Large intestine (tissue), 3 donors: ENCODE measurements around the gene CSNK1D. TPM values are rescaled to one million over a fixed set of nuclear protein-coding genes. Genes with fewer than 3 reads are reported as not detected.

Source experiments
- DNase-seq, 2 donors: peaks; one replicate each; pipeline versions ENCODE4 v3.0.0 to v3.0.0-alpha.2; 2013
- H3K27ac ChIP-seq: one replicate; pipeline ENCODE4 v1.5.1; 2013; ENCODE audit warnings: low read length
- H3K27me3 ChIP-seq: 2 replicates; pipeline ENCODE4 v1.6.1; 2013; ENCODE audit warnings: low read length; ENCODE audit not compliant: control insufficient read depth, insufficient read depth
- H3K36me3 ChIP-seq: 2 replicates; pipeline ENCODE4 v1.6.1; 2013; ENCODE audit warnings: low read length; ENCODE audit not compliant: control insufficient read depth, insufficient read depth
- H3K4me1 ChIP-seq: one replicate; pipeline ENCODE4 v1.6.1; 2013; ENCODE audit warnings: low read length; ENCODE audit not compliant: control insufficient read depth, insufficient read depth
- H3K4me3 ChIP-seq: one replicate; pipeline ENCODE4 v1.5.1; 2013; ENCODE audit warnings: low read length
- H3K9me3 ChIP-seq: one replicate; pipeline ENCODE4 v1.6.1; 2013; ENCODE audit warnings: mild to moderate bottlenecking, low read depth, low read length, moderate library complexity; ENCODE audit not compliant: control insufficient read depth
- WGBS: methylation state at CpG from one replicate; pipeline ENCODE4 v1.1.5; 2013; ENCODE audit warnings: low lambda C conversion rate; ENCODE audit not compliant: insufficient coverage; 5-methylcytosine and 5-hydroxymethylcytosine counted together
- polyA plus RNA-seq: library from polyadenylated mRNA; unstranded; fragments of 120-200 nt; gene quantifications from one replicate; pipeline ENCODE4 v1.2.1, GENCODE V29; 2013

Gene CSNK1D
- polyA plus RNA-seq, 1 donor, result 147 TPM

- Histone ChIP-seq H3K27me3 (no peaks in the 10 kb centered on the region), H3K9me3 (peaks cover 2% of the 10 kb centered on the region), H3K36me3 (peaks cover 80% of the 10 kb centered on the region), H3K4me3 (no peak overlapping the region), H3K27ac (no peak overlapping the region), H3K4me1 (peaks cover 32% of the 10 kb centered on the region)
- WGBS, result no CpG with 5 or more reads among the region's 29 CpGs
- DNase-seq, result no peak
Observed at GRCh38 chr17:82242977-82243647, 30.4 kb downstream of the CSNK1D start.

- H3K9me3 ChIP-seq, result peaks cover 2% of the 10 kb centered on the region
- H3K27ac ChIP-seq, result no peak overlapping the region
- no peak overlapping the region for H3K4me3 ChIP-seq
- no peaks in the 10 kb centered on the region for H3K27me3 ChIP-seq
- WGBS, result no CpG with 5 or more reads among the region's 24 CpGs
- peaks cover 32% of the 10 kb centered on the region for H3K4me1 ChIP-seq
- peaks cover 78% of the 10 kb centered on the region for H3K36me3 ChIP-seq
- no peak for DNase-seq
Observed at GRCh38 chr17:82242698-82242976, 30.9 kb downstream of the CSNK1D start.

DNA sequence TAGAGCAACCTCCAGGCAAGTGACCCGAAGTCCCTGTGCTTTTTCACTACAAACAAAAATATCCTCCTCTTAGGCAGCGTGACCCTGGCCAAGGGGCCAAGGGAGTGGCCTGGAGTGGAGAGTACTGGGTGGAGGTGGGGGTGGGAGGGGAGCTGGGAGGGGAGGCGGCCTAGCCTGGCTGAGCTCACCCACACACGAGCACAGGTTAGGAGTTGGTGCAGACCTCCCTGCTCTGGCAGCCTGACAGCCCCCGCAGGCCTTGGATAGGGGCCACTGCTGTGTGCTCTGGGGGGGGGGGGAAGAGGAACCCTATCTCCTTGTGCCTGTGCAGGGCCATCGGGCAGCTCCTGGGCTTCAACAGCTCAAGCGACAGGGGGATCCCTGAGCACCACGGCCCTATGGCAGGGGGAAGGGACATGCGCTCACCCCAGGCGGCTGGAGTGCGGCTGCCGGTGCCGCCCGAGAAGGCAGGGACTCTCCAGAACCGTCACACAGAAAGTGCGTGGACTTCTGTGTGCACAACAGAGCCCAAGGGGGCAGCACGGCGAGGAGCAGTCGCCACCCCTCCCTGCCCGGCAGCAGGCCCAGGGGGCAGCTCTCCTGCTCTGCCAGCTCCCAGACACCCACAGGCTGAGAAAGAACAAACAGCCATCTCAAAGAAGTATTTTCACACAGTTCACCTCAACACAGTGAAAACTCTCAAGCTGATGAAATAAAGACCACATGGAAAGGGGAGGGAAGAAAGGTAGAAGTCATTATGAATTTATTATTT is 31.4 kb downstream of the CSNK1D start:
- Histone ChIP-seq H3K27ac (no peak overlapping the region), H3K27me3 (no peaks in the 10 kb centered on the region), H3K9me3 (peaks cover 2% of the 10 kb centered on the region), H3K4me1 (peaks cover 32% of the 10 kb centered on the region), H3K4me3 (no peak overlapping the region), H3K36me3 (peaks cover 77% of the 10 kb centered on the region)
- no CpG with 5 or more reads among the region's 20 CpGs for WGBS
- DNase-seq, result no peak

DNA sequence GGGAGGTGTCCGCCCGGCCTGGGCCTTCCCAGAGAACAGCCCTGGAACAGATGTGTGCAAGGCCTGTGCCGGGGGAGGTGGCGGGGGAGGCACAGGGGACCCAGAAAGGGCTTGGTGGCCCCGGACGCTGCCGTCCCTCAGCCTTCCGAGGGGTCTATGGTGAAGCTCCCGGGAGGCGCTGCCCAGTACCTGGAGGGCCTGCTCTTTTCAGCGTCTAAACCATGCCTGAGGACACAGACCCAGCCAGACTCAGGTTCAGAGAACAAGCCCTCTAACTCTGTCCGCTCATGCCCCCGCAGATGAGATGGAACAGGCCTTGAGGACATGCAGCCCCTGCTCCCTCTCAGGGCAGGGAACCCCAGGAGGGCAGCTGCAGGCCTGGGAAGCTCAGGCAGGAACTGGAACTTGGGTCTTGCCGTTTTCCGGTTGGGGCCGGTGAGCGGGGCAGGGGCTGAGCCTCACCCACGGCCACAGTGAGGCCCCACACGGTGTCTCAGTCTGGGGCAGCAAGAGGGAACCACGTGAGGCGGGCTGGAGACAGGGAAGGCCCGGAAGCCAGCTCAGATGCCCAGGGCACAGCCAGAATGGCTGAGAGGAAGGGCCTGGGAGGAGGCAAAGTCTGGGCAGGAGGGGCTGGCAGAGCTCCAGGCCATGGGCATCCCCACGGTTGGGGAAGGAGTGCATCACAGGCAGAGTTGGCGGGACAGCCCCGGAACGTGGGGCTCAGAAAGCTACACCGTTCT is 32.1 kb downstream of the CSNK1D start:
- peaks cover 39% of the 10 kb centered on the region for H3K4me1 ChIP-seq
- no peaks in the 10 kb centered on the region for H3K27me3 ChIP-seq
- H3K36me3 ChIP-seq, result peaks cover 72% of the 10 kb centered on the region
- no peak overlapping the region for H3K27ac ChIP-seq
- peaks cover 6% of the 10 kb centered on the region for H3K9me3 ChIP-seq
- WGBS, result no CpG with 5 or more reads among the region's 27 CpGs
- no peak overlapping the region for H3K4me3 ChIP-seq
- no peak for DNase-seq

GRCh38 chr17:82240506-82241182 is 32.9 kb downstream of the CSNK1D start:
- Histone ChIP-seq H3K4me1 (peaks cover 46% of the 10 kb centered on the region), H3K27ac (no peak overlapping the region)
- DNase-seq, result no peak

DNA sequence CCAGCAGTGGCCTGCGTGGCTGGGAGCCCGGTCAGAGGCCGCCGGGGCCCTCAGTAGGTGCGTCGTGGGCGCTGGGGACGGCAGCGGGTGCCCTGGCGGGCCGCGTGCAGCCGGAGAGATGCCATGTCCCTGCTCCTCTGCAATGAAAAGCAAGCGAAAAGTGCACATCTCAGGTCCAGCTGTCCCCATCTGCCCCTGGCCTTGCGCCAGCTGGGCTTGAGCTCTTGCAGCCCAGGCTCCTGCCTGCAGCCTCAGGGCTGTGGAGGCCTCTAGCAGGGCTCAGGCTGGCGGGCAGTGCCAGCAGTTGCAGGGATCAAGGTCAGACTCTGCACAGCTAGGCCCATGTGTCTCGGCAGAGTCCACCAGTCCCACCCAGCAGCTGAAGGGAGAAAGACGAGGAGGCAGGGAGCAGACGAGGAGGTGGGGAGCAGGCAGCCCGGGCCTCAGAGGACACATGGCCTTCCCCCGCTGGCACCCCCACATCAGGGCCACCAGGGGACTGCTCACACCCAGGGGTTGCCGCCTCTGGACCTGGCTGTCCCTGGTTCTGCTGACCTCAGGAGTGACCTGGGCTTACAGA is 33.5 kb downstream of the CSNK1D start:
- no peak for DNase-seq

More at GRCh38 chr17:82240506-82241182, 32.9 kb downstream of the CSNK1D start:
- H3K4me3 ChIP-seq, result no peak overlapping the region
- no peaks in the 10 kb centered on the region for H3K27me3 ChIP-seq
- H3K9me3 ChIP-seq, result peaks cover 7% of the 10 kb centered on the region
- no CpG with 5 or more reads among the region's 20 CpGs for WGBS
- H3K36me3 ChIP-seq, result peaks cover 65% of the 10 kb centered on the region

DNA sequence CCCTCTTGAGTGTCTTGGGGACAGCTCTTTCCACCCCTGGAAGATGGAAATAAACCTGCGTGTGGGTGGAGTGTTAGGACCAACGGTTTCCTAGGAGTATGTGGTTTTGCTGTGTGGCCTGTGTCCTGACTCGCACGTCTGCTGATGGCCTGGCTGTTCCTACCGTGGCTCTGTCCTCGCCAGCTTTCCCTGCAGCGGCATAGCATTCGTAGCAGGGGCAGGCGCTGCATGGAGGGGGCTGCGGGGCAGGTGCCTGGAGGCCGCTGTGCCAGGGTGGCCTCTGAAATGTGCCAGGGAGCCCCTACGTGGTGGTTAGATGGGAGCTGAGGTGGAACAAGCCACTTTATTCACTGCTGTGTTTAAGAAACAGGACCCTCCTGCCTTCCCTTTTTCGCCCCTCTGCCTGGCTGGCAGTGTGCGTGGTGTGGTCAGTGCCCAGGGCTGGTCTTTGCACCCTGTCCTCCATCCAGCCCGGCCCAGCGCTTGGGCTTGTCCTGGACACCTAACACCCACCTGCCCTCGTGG is 34.0 kb downstream of the CSNK1D start:
- peaks cover 7% of the 10 kb centered on the region for H3K9me3 ChIP-seq
- H3K36me3 ChIP-seq, result peaks cover 53% of the 10 kb centered on the region
- H3K27ac ChIP-seq, result no peak overlapping the region
- WGBS, result no CpG with 5 or more reads among the region's 17 CpGs
- no peak overlapping the region for H3K4me3 ChIP-seq
- DNase-seq, result no peak
- H3K27me3 ChIP-seq, result no peaks in the 10 kb centered on the region
- H3K4me1 ChIP-seq, result peaks cover 58% of the 10 kb centered on the region

More for the DNA sequence above, 33.5 kb downstream of the CSNK1D start:
- H3K36me3 ChIP-seq, result peaks cover 59% of the 10 kb centered on the region
- H3K4me1 ChIP-seq, result peaks cover 52% of the 10 kb centered on the region
- H3K9me3 ChIP-seq, result peaks cover 7% of the 10 kb centered on the region
- no CpG with 5 or more reads among the region's 22 CpGs for WGBS
- H3K4me3 ChIP-seq, result no peak overlapping the region
- H3K27ac ChIP-seq, result no peak overlapping the region
- no peaks in the 10 kb centered on the region for H3K27me3 ChIP-seq

GRCh38 chr17:82238472-82239201 is 34.9 kb downstream of the CSNK1D start:
- no peak overlapping the region for H3K4me3 ChIP-seq
- H3K4me1 ChIP-seq, result peaks cover 61% of the 10 kb centered on the region
- no CpG with 5 or more reads among the region's 33 CpGs for WGBS
- no peak overlapping the region for H3K27ac ChIP-seq
- H3K27me3 ChIP-seq, result no peaks in the 10 kb centered on the region
- H3K9me3 ChIP-seq, result peaks cover 5% of the 10 kb centered on the region
- peaks cover 45% of the 10 kb centered on the region for H3K36me3 ChIP-seq
- peak; percentile 70 to 86 for DNase-seq

DNA sequence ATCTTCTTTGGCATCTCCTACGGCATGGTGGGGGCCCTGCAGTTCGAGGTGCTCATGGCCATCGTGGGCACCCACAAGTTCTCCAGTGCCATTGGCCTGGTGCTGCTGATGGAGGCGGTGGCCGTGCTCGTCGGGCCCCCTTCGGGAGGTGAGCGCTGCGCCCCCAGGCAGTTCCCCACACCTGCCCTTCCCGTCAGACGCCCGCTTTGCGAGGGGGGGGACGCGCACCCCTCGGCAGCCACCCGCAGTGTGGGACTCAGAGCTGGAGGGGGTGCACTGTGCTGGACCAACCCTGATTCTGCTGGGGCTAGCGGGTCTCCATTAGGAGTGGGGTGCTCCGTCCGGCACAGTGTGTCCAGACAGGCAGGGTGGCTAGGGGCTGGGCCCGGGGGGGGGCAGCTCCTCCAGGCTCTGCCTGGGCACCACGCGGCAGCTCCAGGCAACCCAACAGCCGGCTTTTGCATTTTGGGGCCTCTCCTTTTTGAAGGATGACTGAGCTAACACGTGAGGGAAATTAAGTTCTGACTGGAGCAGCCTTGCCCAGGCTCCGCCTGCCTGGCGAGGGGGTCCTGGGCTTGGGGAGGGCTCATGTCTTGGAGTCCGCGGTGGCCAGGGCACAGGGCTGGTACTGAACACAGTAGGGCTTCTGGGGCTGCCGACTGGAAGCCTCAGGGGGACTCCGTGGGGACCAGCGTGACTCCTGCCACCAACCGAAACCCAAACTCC is 35.6 kb downstream of the CSNK1D start:
- Histone ChIP-seq H3K27me3 (no peaks in the 10 kb centered on the region), H3K27ac (no peak overlapping the region), H3K36me3 (peaks cover 38% of the 10 kb centered on the region), H3K4me3 (no peak overlapping the region), H3K9me3 (peaks cover 5% of the 10 kb centered on the region), H3K4me1 (peaks cover 58% of the 10 kb centered on the region)
- DNase-seq, result no peak
- no CpG with 5 or more reads among the region's 34 CpGs for WGBS
